Psoas muscle (tissue), 8 donors: Measurements from ENCODE around the gene ZMAT5. TPM values are rescaled to one million over a fixed set of nuclear protein-coding genes. Genes with fewer than 3 reads are reported as not detected.

Experiments used
- ATAC-seq, 4 donors: fragments of 200-7000 bp; cut with Tn5 transposase; one replicate each; pipeline ENCODE4 v1.9.1; 2020; ENCODE audit warnings: moderate library complexity in 3 of 4, mild to moderate bottlenecking in 2 of 4
- DNase-seq, 2 donors: peaks; one replicate each; pipeline ENCODE4 v3.0.0-alpha.2; 2020
- H3K27ac ChIP-seq: fragments of 200-600 bp; one replicate; pipeline ENCODE4 v1.8.0; 2022
- H3K27me3 ChIP-seq, 3 donors: fragments of 200-600 bp in 1 of 3; one replicate each; pipeline versions ENCODE4 v1.6.1 to v1.8.0; 2013 to 2022; ENCODE audit warnings: low read length in 2 of 3, mild to moderate bottlenecking in 2 of 3, moderate library complexity in 1 of 3; ENCODE audit not compliant: insufficient read depth in 3 of 3
- H3K36me3 ChIP-seq, 2 donors: fragments of 200-600 bp in 1 of 2; one replicate each; pipeline versions ENCODE4 v1.6.1 to v1.8.0; 2013 to 2022; ENCODE audit warnings: low read depth in 1 of 2, mild to moderate bottlenecking in 1 of 2, moderate library complexity in 1 of 2; ENCODE audit not compliant: insufficient read depth in 1 of 2
- H3K4me1 ChIP-seq: fragments of 200-600 bp; one replicate; pipeline ENCODE4 v1.8.0; 2022
- H3K4me3 ChIP-seq: fragments of 200-600 bp; one replicate; pipeline ENCODE4 v1.8.0; 2022; ENCODE audit warnings: mild to moderate bottlenecking
- H3K9me3 ChIP-seq: fragments of 200-600 bp; one replicate; pipeline ENCODE4 v1.8.0; 2022
- CTCF ChIP-seq: fragments of 200-600 bp; IDR thresholded peaks from one replicate; pipeline ENCODE4 v1.8.0; 2022; ENCODE audit warnings: antibody characterized with exemption
- WGBS, 3 donors: extraction: QIAGEN DNeasy Blood & Tissue Kit; methylation state at CpG; one replicate each; pipeline versions ENCODE4 v1.1.6 to v1.1.7; 2013; 5-methylcytosine and 5-hydroxymethylcytosine counted together
- intact Hi-C, 2 donors: fragments of 100-400 bp; cut with DNase I; formaldehyde crosslinking; loops; one replicate each; pipeline versions ENCODE4 v1.11.0 to v1.14.2; 2022
- polyA plus RNA-seq, 3 donors: library from polyadenylated mRNA; stranded (reverse); fragments of 200-250 nt; gene quantifications; one replicate each; pipeline ENCODE4 v1.2.3, GENCODE V29; 2013
- total RNA-seq, 4 donors: library from RNA; stranded (reverse); fragmentation: NEBNext Ultra II Directional in 2 of 4; extraction: Animal tissue kit (Norgen Biotek cat#: 25700) in 2 of 4; gene quantifications; one replicate each; pipeline versions ENCODE4 v1.2.1 to v1.2.4, GENCODE V29; 2021 to 2023
- donor health status: healthy with polysubstance abuse.
- donor health status: DM: no; HTN: no; CAD: no; lungs with moderate emphysema.
- donor health status: Bipolar disorder and iron deficiency.
- donor health status: healthy.
- donor health status: DM: yes; HTN: yes; CAD: no.
- donor health status: DM: no; HTN: no; CAD: no.
- donor health status: DM: no; HTN: no; CAD: no.
- donor health status: DM: yes; HTN: yes; CAD: no.

Gene ZMAT5
- total and polyA plus RNA-seq, 7 donors = 12.1 to 46.1 (median 27.6) TPM

- Histone ChIP-seq H3K9me3 (no peaks in the 10 kb centered on the region), H3K27ac (no peak overlapping the region), H3K27me3 (no peaks in the 10 kb centered on the region), H3K36me3 (peaks cover 0 to 59% of the 10 kb centered on the region in 2 donors), H3K4me3 (no peak overlapping the region), H3K4me1 (peaks cover 20% of the 10 kb centered on the region)
- intact Hi-C loops = no loop called here
- 75 to 90% (median 78%) methylated on average over 18 to 22 of the region's 22 CpGs for WGBS, 3 donors
- DNase-seq (no peak), ATAC-seq (no peak)
- no peak for TF ChIP-seq CTCF
These were observed 29.3 kb downstream of the ZMAT5 start for GRCh38 chr22:29737251-29738117.

GRCh38 chr22:29735416-29735815 is 31.4 kb downstream of the ZMAT5 start:
- intact Hi-C loops = no loop called here
- Histone ChIP-seq H3K9me3 (no peaks in the 10 kb centered on the region), H3K36me3 (peaks cover 0 to 47% of the 10 kb centered on the region in 2 donors), H3K27ac (no peak overlapping the region), H3K27me3 (no peaks in the 10 kb centered on the region), H3K4me3 (no peak overlapping the region), H3K4me1 (peaks cover 20% of the 10 kb centered on the region)
- TF ChIP-seq CTCF = no peak
- WGBS, 3 donors = 65 to 73% (median 70%) methylated on average over 1 of the region's 1 CpG
- DNase-seq = no peak
- ATAC-seq = no peak

GRCh38 chr22:29734838-29735237 is 32.0 kb downstream of the ZMAT5 start:
- intact Hi-C loops = no loop called here
- 74 to 80% (median 79%) methylated on average over 9 of the region's 9 CpGs for WGBS, 3 donors
- no peak overlapping the region for H3K27ac ChIP-seq
- no peak for TF ChIP-seq CTCF
- H3K4me3 ChIP-seq = no peak overlapping the region
- no peaks in the 10 kb centered on the region for H3K27me3 ChIP-seq
- H3K9me3 ChIP-seq = no peaks in the 10 kb centered on the region
- no peak for DNase-seq
- H3K4me1 ChIP-seq = peaks cover 20% of the 10 kb centered on the region
- no peak for ATAC-seq
- H3K36me3 ChIP-seq = peaks cover 0 to 45% of the 10 kb centered on the region in 2 donors

- ATAC-seq (no peak), DNase-seq (no peak)
- H3K9me3 ChIP-seq = no peaks in the 10 kb centered on the region
- no peak for TF ChIP-seq CTCF
- H3K4me1 ChIP-seq = peaks cover 20% of the 10 kb centered on the region
- intact Hi-C loops = no loop called here
- no peaks in the 10 kb centered on the region for H3K27me3 ChIP-seq
- H3K36me3 ChIP-seq = peaks cover 0 to 41% of the 10 kb centered on the region in 2 donors
- H3K4me3 ChIP-seq = no peak overlapping the region
- no peak overlapping the region for H3K27ac ChIP-seq
- 92 to 96% (median 93%) methylated on average over 8 of the region's 8 CpGs for WGBS, 3 donors
These were observed 32.4 kb downstream of the ZMAT5 start for GRCh38 chr22:29734406-29734805.
